Activated CD8-positive, alpha-beta memory T cell treated with anti-CD3 and anti-CD28 coated beads, Interleukin-2, amount 10 ng/mL, durations not matched to agents 7 days and 5 days (primary cell): Measurements from ENCODE around the gene GFOD2. TPM values are rescaled to one million over a fixed set of nuclear protein-coding genes. Genes with fewer than 3 reads are reported as not detected.

Experiments used
- ATAC-seq: fragments of 150-1000 bp; cut with Tn5 transposase; one replicate; pipeline ENCODE4 v1.10.0; 2021; ENCODE audit warnings: moderate library complexity
- CTCF ChIA-PET: fragments of 350-600 bp; sonication (Branson Sonifier 250); formaldehyde crosslinking; loops from one replicate; lab custom pipeline; 2021; ENCODE audit warnings: antibody characterized with exemption; lab: Charles Lee
- DNase-seq: peaks from one replicate; pipeline ENCODE4 v3.0.0-alpha.2; 2020
- H3K27ac Mint-ChIP-seq: one replicate; pipeline ENCODE4 v1.8.0; 2021; ENCODE audit warnings: mild to moderate bottlenecking, mixed read lengths
- H3K27me3 Mint-ChIP-seq: one replicate; pipeline ENCODE4 v1.8.0; 2021; ENCODE audit warnings: mixed read lengths
- H3K36me3 Mint-ChIP-seq: one replicate; pipeline ENCODE4 v1.8.0; 2021; ENCODE audit warnings: mild to moderate bottlenecking, mixed read lengths
- H3K4me1 Mint-ChIP-seq: one replicate; pipeline ENCODE4 v1.8.0; 2021; ENCODE audit warnings: mixed read lengths
- H3K4me3 Mint-ChIP-seq: one replicate; pipeline ENCODE4 v1.8.0; 2021; ENCODE audit warnings: mild to moderate bottlenecking, moderate library complexity, mixed read lengths
- H3K9me3 Mint-ChIP-seq: one replicate; pipeline ENCODE4 v1.8.0; 2022; ENCODE audit warnings: low read depth, mixed read lengths
- total RNA-seq, 2 experiments: library from RNA; stranded (reverse); gene quantifications; one replicate each; pipeline ENCODE4 v1.2.3, GENCODE V29; 2021

GFOD2 gene
- total RNA-seq, 2 experiments from 2014 or later = 15.1 to 15.8 TPM

DNA sequence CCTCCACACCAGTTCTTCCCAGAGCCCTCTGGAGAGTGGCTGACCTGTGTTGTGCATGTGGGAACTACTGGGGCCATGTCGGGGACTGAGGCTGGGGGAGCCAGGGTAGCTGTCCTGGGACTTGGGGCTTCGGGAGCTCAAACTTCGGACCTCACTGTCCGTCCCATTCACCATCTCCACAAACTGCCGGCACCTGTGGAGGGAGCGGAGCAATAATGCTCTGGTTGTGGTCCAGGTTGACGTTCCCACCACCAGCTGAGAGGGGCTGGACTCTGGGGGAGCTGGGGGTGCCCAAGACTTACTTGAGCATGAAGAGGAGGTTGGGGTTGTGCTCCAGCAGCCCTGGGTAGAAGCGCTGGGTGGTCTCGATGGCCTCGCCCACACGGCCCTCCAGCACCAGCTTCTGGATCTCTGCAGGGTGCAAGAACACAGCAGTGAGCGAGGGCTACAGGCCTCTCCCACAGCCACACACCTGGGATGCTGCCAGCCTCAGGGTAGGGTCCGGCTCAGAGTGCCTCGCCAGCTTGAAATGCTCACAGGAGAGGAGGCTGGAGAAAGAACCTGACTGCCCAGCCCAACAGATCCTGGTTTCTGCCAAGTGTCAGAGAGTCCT lies 10.6 kb upstream of the GFOD2 start:
- Mint-ChIP-seq H3K27me3 (no peaks in the 10 kb centered on the region), H3K4me1 (no peaks in the 10 kb centered on the region), H3K9me3 (no peaks in the 10 kb centered on the region), H3K27ac (no peak overlapping the region), H3K36me3 (peaks cover 2% of the 10 kb centered on the region), H3K4me3 (no peak overlapping the region)
- ATAC-seq = no peak
- CTCF ChIA-PET = no interaction called here
- DNase-seq = no peak

DNA sequence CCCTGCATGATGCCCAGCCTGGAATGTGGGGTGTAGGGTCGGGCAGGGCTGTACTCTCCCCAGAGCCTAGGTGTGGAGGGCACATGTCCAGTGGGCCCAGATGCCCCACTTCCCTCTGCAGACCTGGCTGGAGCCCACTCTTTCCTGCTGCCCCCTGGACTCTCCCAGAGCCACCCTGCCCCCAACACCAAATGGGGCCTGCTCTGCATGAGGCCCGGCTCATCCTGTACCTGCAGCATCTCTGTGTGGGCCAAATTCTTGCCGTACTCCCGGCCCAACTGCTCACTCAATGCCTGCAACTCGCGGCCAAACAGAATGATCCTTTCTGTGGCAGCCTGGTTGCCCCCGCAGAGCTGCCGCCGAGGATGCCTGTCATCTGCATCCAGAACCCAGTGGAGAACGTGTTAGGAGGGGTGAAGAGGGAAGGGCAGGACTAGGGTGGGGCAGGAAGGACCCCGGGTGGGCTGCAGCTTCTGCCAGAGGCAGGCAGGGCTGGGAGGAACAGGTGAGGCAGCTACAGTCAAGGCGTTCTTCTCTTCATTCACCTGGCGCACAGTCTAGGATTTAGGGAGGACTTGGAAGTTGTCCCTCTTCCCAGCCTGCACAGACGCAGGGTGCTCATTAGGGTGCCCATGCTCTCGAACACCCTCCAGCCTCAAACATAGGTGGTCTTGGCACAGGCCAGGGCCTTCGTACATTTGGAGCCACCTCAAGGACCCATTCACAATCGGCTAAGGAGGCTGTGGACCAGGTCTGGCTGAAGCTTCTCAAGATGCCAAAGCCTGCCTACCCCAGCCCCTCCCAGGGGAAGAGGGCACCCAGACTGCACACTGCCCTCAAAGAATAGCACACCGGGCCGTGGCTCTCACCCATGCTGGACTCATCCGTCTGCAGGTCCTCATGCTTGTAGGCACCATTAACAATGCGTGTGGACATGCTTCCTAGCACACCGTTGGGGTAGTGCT lies 8.7 kb upstream of the GFOD2 start:
- Mint-ChIP-seq H3K27me3 (no peaks in the 10 kb centered on the region), H3K4me3 (no peak overlapping the region), H3K4me1 (no peaks in the 10 kb centered on the region), H3K36me3 (peaks cover 4% of the 10 kb centered on the region), H3K9me3 (no peaks in the 10 kb centered on the region), H3K27ac (no peak overlapping the region)
- CTCF ChIA-PET = interaction anchor here (1.0 to 1.3 kb wide), 2 partner anchors 55 to 88 kb away, joined by 3 to 6 read pairs; no protein-coding TSS in a partner anchor
- no peak for ATAC-seq
- no peak for DNase-seq

DNA sequence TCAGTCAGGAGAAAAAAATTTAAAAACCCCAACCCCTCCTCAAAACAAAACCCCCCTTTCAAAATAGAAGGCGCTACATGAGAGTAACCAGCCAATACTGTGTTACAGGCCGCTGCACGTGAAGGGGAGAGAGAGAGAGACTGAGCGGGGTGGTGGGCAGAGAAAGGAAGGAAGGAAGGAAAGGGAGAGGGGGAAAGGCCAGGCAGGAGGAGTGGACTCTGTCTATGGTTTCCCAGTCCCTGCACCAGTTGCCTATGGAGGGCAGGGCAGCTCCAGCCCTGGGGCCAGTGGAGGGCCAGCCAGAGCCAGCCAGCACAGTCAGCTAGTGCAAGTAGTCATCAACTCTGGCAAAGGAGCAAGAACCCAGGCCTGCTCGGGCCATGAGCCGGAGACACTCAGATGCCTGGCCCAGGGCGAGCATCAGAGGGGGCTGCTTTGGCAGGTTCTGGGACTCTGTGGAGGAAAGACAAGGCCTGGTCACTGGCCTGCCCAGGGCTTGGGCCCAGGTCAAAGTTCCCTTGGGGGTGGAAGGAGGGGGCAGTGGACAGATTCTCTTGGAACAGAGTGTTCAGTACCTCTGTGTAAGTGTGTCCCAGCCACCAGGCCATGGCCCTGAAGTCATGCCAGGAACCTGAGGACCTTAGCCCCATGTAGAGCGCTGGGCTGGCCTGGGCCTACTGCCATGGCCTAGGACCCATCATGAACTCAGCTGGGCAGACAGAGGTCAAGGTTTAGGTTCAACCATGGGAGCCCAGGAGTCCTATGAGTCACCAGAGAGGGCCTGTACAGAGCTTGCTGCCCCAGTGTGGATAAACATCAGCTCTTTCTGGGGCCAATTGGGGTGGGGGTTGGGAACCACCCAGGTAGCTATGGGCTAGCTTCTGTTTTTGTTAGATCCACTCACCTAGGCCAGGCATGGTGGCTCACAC lies 7.3 kb upstream of the GFOD2 start:
- Mint-ChIP-seq H3K4me3 (no peak overlapping the region), H3K27ac (no peak overlapping the region), H3K36me3 (peaks cover 4% of the 10 kb centered on the region), H3K4me1 (no peaks in the 10 kb centered on the region), H3K27me3 (no peaks in the 10 kb centered on the region), H3K9me3 (no peaks in the 10 kb centered on the region)
- ATAC-seq (no peak), DNase-seq (no peak)
- CTCF ChIA-PET = interaction anchor here (1.0 to 2.4 kb wide), 4 partner anchors 53 to 205 kb away, joined by 3 to 10 read pairs (median 4); no protein-coding TSS in a partner anchor

DNA sequence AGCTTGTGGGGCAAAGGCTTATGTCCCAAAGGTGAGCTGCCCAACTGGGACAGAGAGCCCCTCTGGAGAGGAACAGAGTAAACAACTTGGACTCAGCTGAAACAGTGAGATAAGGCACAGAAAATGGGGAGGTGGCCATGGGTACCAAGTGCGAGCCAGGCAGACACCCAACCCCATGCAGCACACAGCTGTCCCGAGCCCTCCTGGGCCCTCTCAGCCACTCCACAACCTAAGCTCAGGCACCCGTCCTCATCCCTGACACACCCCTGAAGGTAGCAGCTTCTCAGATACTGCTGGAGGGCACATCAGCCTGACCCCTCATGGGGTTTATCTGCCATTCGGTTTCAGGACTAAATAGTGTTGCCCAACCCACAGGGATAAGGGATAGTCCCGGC lies 4.8 kb upstream of the GFOD2 start:
- CTCF ChIA-PET = interaction anchor here (2.4 kb wide), 1 partner anchor 93 kb away, joined by 10 read pairs; no protein-coding TSS in a partner anchor
- H3K9me3 Mint-ChIP-seq = no peaks in the 10 kb centered on the region

DNA sequence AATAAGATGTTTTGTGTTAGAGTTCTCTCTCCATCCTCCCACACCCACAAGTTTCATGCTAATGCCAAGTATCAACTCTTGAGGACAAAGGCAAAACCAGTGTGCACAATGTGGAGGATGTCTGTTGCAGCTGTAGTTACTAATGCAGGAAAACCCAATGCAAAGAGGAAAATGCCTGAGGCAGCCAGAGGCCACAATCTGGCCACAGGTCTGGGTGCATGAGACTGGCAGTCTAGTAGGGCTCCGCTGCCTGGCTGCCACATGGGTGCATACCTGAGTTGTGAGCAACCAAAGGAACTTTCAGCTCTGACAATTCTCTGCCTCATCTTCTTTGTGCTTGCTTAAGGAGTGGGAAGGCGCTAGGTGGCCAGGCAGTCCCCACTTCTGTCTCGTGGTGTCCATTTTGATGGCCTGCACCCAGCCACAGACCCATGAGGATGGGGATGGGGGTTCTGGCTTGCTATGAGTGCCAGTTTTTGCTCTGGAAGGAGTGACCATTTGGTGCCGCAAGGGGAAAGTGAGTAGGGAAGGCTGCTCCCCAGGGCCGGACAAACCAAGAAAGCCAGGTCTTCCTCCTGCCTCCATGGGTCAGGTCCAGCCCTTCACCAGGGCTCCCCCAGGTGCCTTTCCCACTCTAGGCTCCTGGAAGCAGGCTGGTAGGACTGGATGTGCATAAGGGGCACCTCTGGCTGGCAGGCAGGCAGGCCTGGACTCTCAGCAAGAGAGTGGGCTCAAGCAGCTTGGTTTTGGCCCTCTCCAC lies 4.2 kb upstream of the GFOD2 start:
- ATAC-seq (no peak), DNase-seq (no peak)
- Mint-ChIP-seq H3K36me3 (peaks cover 4% of the 10 kb centered on the region), H3K4me3 (no peak overlapping the region), H3K27ac (no peak overlapping the region), H3K27me3 (no peaks in the 10 kb centered on the region), H3K9me3 (no peaks in the 10 kb centered on the region), H3K4me1 (peaks cover 18% of the 10 kb centered on the region)
- CTCF ChIA-PET = no interaction called here

More for the DNA sequence above, 4.8 kb upstream of the GFOD2 start:
- peaks cover 4% of the 10 kb centered on the region for H3K36me3 Mint-ChIP-seq
- H3K4me1 Mint-ChIP-seq = peaks cover 14% of the 10 kb centered on the region
- DNase-seq (no peak), ATAC-seq (no peak)
- H3K4me3 Mint-ChIP-seq = no peak overlapping the region
- H3K27me3 Mint-ChIP-seq = no peaks in the 10 kb centered on the region
- no peak overlapping the region for H3K27ac Mint-ChIP-seq

DNA sequence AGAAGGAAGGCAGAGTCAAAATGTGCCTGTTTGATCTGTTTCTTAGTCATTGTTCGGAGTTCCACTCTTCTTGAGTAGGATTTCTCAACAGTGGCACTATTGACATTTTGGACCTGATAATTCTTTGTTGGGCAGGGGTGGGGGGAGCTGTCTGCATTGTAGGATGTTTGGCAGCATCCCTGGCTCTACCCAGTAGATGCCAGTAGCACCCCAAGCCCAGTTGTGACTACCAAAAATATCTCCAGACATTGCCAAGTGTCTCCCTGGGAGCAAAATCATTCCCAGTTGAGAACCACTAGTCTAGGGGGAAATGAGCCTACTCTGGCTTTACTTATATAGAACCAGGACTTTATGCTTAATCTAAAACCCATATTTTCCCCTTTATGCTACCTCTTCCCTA lies 1.1 kb upstream of the GFOD2 start:
- DNase-seq (no peak), ATAC-seq (no peak)
- Mint-ChIP-seq H3K27me3 (no peaks in the 10 kb centered on the region), H3K36me3 (peaks cover 5% of the 10 kb centered on the region), H3K27ac (peak overlapping the region; percentile 98), H3K4me1 (peaks cover 36% of the 10 kb centered on the region), H3K9me3 (no peaks in the 10 kb centered on the region), H3K4me3 (peak overlapping the region; percentile 88)
- CTCF ChIA-PET = interaction anchor here (0.6 to 3.8 kb wide), 6 partner anchors 10 to 343 kb away, joined by 3 to 24 read pairs (median 6); no protein-coding TSS in a partner anchor

DNA sequence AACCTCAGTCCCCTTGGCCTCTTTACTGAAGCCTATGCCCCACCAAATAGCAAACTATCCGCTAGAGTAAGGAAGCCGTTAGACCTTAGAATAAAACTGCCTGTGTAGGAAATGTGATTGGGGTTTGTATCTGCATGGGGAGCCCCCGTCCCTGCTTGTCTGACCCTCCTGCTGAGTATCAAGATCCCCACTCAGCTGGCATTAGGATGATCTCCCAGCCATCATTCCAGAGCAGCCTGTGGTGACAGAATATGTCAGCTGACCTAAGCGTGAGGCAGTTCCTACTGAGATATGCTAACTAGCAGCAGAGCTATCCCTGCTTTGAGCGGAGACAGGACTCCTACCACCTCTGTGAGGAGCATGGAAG lies 645 bp upstream of the GFOD2 start:
- Mint-ChIP-seq H3K4me1 (peaks cover 36% of the 10 kb centered on the region), H3K27ac (peak overlapping the region; percentile 98), H3K4me3 (peak overlapping the region; percentile 88), H3K27me3 (no peaks in the 10 kb centered on the region), H3K36me3 (peaks cover 4% of the 10 kb centered on the region), H3K9me3 (no peaks in the 10 kb centered on the region)
- CTCF ChIA-PET = interaction anchor here (0.7 to 3.8 kb wide), 9 partner anchors 10 to 440 kb away, joined by 3 to 24 read pairs (median 5); partner anchors contain the start of gene CARMIL2
- ATAC-seq (peak; percentile 18), DNase-seq (peak; percentile 58)

DNA sequence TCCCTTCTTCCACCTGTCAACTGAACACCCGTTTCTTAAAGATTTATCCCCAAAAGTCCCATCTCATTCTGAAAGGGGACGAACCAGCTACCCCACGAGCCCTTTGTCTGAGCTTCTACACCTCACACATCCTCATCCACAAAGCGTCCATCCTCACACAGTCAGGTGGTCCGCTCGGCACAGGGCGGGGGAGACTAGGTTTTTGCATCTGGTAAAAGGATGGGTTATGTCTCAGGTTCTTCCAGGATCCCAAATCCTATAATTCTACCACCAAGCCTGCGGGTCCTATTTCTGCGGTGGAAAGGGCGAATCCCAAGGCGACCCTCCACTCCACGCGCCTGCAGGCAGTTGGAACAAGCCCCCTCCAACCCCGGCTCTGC lies 458 bp downstream of the GFOD2 start:
- Mint-ChIP-seq H3K36me3 (peaks cover 4% of the 10 kb centered on the region), H3K27ac (peak overlapping the region; percentile 98), H3K4me1 (peaks cover 37% of the 10 kb centered on the region), H3K27me3 (no peaks in the 10 kb centered on the region), H3K4me3 (peak overlapping the region; percentile 88), H3K9me3 (no peaks in the 10 kb centered on the region)
- peak; percentile 31 for ATAC-seq
- CTCF ChIA-PET = interaction anchor here (0.6 to 3.8 kb wide), 9 partner anchors 9 to 439 kb away, joined by 3 to 24 read pairs (median 5); partner anchors contain the start of gene CARMIL2
- DNase-seq = peak; percentile 46

DNA sequence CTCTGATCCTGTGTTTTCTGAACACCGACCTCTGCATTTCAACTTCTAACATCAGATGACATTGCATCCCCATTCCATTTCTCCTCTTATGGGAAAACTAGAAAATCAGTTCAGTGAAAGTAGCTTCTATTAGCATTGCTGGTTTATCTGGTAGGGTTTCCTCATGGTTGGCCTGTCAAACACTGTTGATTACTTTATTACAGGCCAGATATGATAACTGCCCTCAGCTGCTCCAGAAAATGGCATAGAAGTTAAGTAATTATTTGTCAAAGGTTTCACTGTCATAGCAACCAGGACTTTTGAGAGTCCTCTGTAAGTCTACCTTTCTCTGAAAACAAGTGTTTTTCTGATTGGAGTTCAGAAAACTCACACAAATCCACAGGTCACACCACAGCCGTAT lies 3.0 kb downstream of the GFOD2 start:
- no peak overlapping the region for H3K4me3 Mint-ChIP-seq
- peaks cover 3% of the 10 kb centered on the region for H3K36me3 Mint-ChIP-seq
- CTCF ChIA-PET = interaction anchor here (1.1 to 1.4 kb wide), 3 partner anchors 44 to 85 kb away, joined by 3 to 5 read pairs (median 4); no protein-coding TSS in a partner anchor
- ATAC-seq = no peak
- no peak for DNase-seq
- H3K4me1 Mint-ChIP-seq = peaks cover 41% of the 10 kb centered on the region
- no peaks in the 10 kb centered on the region for H3K9me3 Mint-ChIP-seq
- H3K27me3 Mint-ChIP-seq = no peaks in the 10 kb centered on the region
- H3K27ac Mint-ChIP-seq = no peak overlapping the region

DNA sequence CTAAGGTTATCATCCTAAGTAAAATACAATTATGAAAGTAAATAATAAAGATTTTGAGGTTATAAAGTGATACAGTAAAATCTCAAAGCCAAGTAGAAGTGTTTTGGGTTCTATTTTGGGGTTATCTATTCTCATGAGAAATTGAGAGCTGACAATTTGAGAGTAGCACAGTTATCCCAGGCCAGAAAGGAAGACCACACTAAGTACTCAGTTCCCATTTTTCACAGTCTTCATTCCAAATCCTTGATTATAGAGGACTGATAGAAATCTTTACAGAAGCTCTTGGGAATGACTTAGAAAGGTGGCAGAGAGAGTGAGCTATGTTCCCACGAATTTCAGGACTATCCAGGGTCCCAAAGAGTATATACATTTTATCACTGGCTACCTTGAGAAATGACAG lies 4.6 kb downstream of the GFOD2 start:
- H3K27ac Mint-ChIP-seq = no peak overlapping the region
- H3K4me1 Mint-ChIP-seq = peaks cover 27% of the 10 kb centered on the region
- DNase-seq = no peak
- no peaks in the 10 kb centered on the region for H3K9me3 Mint-ChIP-seq
- H3K27me3 Mint-ChIP-seq = no peaks in the 10 kb centered on the region
- CTCF ChIA-PET = interaction anchor here (0.6 to 1.7 kb wide), 6 partner anchors 10 to 42 kb away, joined by 3 to 4 read pairs (median 4); no protein-coding TSS in a partner anchor
- H3K36me3 Mint-ChIP-seq = peaks cover 3% of the 10 kb centered on the region
- H3K4me3 Mint-ChIP-seq = no peak overlapping the region
- no peak for ATAC-seq

DNA sequence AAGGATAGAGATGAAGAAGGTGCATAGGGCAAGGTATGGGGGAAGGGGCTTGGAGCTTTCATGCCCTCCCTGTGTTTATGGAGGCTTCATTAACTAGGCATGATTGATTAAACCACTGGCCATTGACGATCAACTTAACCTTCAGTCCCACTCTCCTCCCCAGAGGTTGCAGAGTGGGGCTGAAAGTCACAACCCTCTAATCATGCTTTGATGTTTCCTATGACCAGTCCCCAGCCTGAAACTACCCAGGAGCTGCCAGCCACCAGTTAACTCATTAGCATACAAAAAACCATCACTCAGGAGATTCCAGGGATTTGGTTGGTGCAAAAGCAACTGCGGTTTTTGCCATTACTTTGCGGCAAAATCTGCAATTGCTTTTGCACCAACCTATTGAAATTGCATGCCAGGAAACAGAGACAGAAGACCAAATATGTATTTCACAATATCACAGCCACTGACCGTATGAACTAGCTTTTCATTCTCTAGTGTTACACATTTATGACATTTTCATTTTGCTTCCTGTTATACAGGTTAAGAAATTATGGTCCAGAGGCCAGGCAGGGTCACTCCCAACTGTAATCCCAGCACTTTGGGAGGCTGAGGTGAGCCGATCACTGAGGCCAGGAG lies 5.4 kb downstream of the GFOD2 start:
- Mint-ChIP-seq H3K4me3 (no peak overlapping the region), H3K36me3 (peaks cover 3% of the 10 kb centered on the region), H3K9me3 (no peaks in the 10 kb centered on the region), H3K4me1 (peaks cover 27% of the 10 kb centered on the region), H3K27me3 (no peaks in the 10 kb centered on the region), H3K27ac (no peak overlapping the region)
- ATAC-seq (no peak), DNase-seq (no peak)
- CTCF ChIA-PET = interaction anchor here (0.6 to 1.7 kb wide), 4 partner anchors 9 to 37 kb away, joined by 3 to 4 read pairs (median 4); no protein-coding TSS in a partner anchor
